Caco-2 (cell line): Measurements from ENCODE around the gene PLIN5. TPM values are rescaled to one million over a fixed set of nuclear protein-coding genes. Genes with fewer than 3 reads are reported as not detected.

ENCODE experiments used
- BruUV-seq: library from RNA; stranded (reverse); fragments of 400-500 nt; replicated peaks from 2 replicates; lab custom pipeline; 2021; lab: Mats Ljungman, UMichigan
- CTCF ChIA-PET: fragments of 300-600 bp; sonication (Branson Sonifier 250); formaldehyde crosslinking; loops from one replicate; lab custom pipeline; 2022; ENCODE audit warnings: antibody characterized with exemption; lab: Charles Lee
- POLR2A ChIA-PET: fragments of 300-600 bp; sonication (Branson Sonifier 250); formaldehyde crosslinking; loops from one replicate; lab custom pipeline; 2022; ENCODE audit warnings: antibody characterized with exemption; lab: Charles Lee
- DNase-seq, 2 experiments: peaks; one replicate each; pipeline versions ENCODE4 v3.0.0 to v3.0.0-alpha.2; 2020 to 2022
- H3K27me3 ChIP-seq: replicated peaks from 2 replicates; pipeline ENCODE4 v1.6.0; 2011; ENCODE audit warnings: low read length; ENCODE audit not compliant: control insufficient read depth, insufficient read depth
- H3K36me3 ChIP-seq: 2 replicates; pipeline ENCODE4 v1.5.1; 2011; ENCODE audit warnings: low read length; ENCODE audit not compliant: control insufficient read depth, insufficient read depth
- H3K4me1 ChIP-seq: fragments of 250-450 bp; sonication (Bioruptor Pico); 2 replicates; pipeline ENCODE4 v1.5.1; 2020; ENCODE audit warnings: mild to moderate bottlenecking
- H3K4me3 ChIP-seq: 2 replicates; pipeline ENCODE4 v1.5.1; 2011; ENCODE audit warnings: low read depth, mild to moderate bottlenecking, control low read depth, low read length
- H3K9me3 ChIP-seq: fragments of 250-450 bp; sonication (Bioruptor Pico); 2 replicates; pipeline ENCODE4 v1.5.1; 2020; ENCODE audit warnings: mild to moderate bottlenecking, moderate library complexity
- H3K27ac Mint-ChIP-seq: one replicate; pipeline ENCODE4 v1.8.0; 2022; ENCODE audit warnings: mixed read lengths; ENCODE audit not compliant: unreplicated experiment
- H3K27me3 Mint-ChIP-seq: one replicate; pipeline ENCODE4 v1.8.0; 2022; ENCODE audit warnings: mixed read lengths; ENCODE audit not compliant: insufficient read depth, unreplicated experiment
- H3K36me3 Mint-ChIP-seq: one replicate; pipeline ENCODE4 v1.8.0; 2022; ENCODE audit warnings: mild to moderate bottlenecking, mixed read lengths; ENCODE audit not compliant: insufficient read depth, unreplicated experiment
- H3K4me1 Mint-ChIP-seq: one replicate; pipeline ENCODE4 v1.8.0; 2022; ENCODE audit warnings: low read depth, mixed read lengths; ENCODE audit not compliant: unreplicated experiment
- H3K4me3 Mint-ChIP-seq: one replicate; pipeline ENCODE4 v1.8.0; 2022; ENCODE audit warnings: mild to moderate bottlenecking, moderate library complexity, mixed read lengths; ENCODE audit not compliant: unreplicated experiment
- H3K9me3 Mint-ChIP-seq: one replicate; pipeline ENCODE4 v1.8.0; 2022; ENCODE audit warnings: mixed read lengths; ENCODE audit not compliant: unreplicated experiment
- CTCF ChIP-seq, 2 experiments: fragments of 200-600 bp in 1 of 2; IDR thresholded peaks; 1 replicate in 1 of 2; 2 replicates in 1 of 2; pipeline versions ENCODE4 v1.5.1 to v1.8.0; 2011 to 2022; ENCODE audit warnings: antibody characterized with exemption in 1 of 2, control low read depth in 1 of 2, inconsistent platforms in 1 of 2, low read depth in 1 of 2, low read length in 1 of 2, mild to moderate bottlenecking in 1 of 2, moderate library complexity in 1 of 2; ENCODE audit not compliant: insufficient read depth in 1 of 2, severe bottlenecking in 1 of 2, unreplicated experiment in 1 of 2
- intact Hi-C: fragments of 100-400 bp; cut with micrococcal nuclease; formaldehyde crosslinking; loops from one replicate; pipeline ENCODE4 v1.10.0; 2022; ENCODE audit not compliant: unreplicated experiment
- total RNA-seq: library from RNA; stranded (reverse); gene quantifications from 2 replicates; pipeline ENCODE4 v1.2.3, GENCODE V29; 2022

The PLIN5 gene
- total RNA-seq, 1 experiment from 2014 or later, result 0.73 TPM

- Histone ChIP-seq H3K27me3 (no peaks in the 10 kb centered on the region), H3K36me3 (no peaks in the 10 kb centered on the region), H3K4me1 (peaks cover 13% of the 10 kb centered on the region), H3K4me3 (no peak overlapping the region), H3K9me3 (no peaks in the 10 kb centered on the region)
- Mint-ChIP-seq H3K27ac (no peak overlapping the region), H3K36me3 (no peaks in the 10 kb centered on the region), H3K4me1 (peaks cover 9% of the 10 kb centered on the region), H3K9me3 (no peaks in the 10 kb centered on the region), H3K27me3 (peaks cover 16% of the 10 kb centered on the region), H3K4me3 (peak overlapping the region; percentile 54)
- intact Hi-C loops, result no loop called here
- POLR2A ChIA-PET, result no interaction called here
- TF ChIP-seq CTCF (IDR thresholded peaks at IDR 0.05; ENCODE audit: insufficient read depth in 1 of 2, low read depth in 1 of 2, low read length in 1 of 2, severe bottlenecking in 1 of 2, unreplicated experiment in 1 of 2), result no peak
- BruUV-seq, result no TSS peak
- CTCF ChIA-PET, result no interaction called here
- no peak for DNase-seq
These were observed 48.2 kb upstream of the PLIN5 start for GRCh38 chr19:4582980-4583842.

- H3K9me3 Mint-ChIP-seq, result no peaks in the 10 kb centered on the region
- TF ChIP-seq CTCF (IDR thresholded peaks at IDR 0.05; ENCODE audit: insufficient read depth in 1 of 2, low read depth in 1 of 2, low read length in 1 of 2, severe bottlenecking in 1 of 2, unreplicated experiment in 1 of 2), result no peak
- peaks cover 16% of the 10 kb centered on the region for H3K27me3 Mint-ChIP-seq
- Histone ChIP-seq H3K4me3 (peak overlapping the region; percentile 31), H3K27me3 (no peaks in the 10 kb centered on the region), H3K4me1 (peaks cover 13% of the 10 kb centered on the region), H3K36me3 (no peaks in the 10 kb centered on the region), H3K9me3 (no peaks in the 10 kb centered on the region)
- peaks cover 9% of the 10 kb centered on the region for H3K4me1 Mint-ChIP-seq
- intact Hi-C loops, result no loop called here
- BruUV-seq, result no TSS peak
- no peaks in the 10 kb centered on the region for H3K36me3 Mint-ChIP-seq
- ChIA-PET POLR2A (no interaction called here), CTCF (no interaction called here)
- peak in 1 of 2 experiments; percentile 54 for DNase-seq
- H3K27ac Mint-ChIP-seq, result no peak overlapping the region
- H3K4me3 Mint-ChIP-seq, result peak overlapping the region; percentile 68
These were observed 46.9 kb upstream of the PLIN5 start for GRCh38 chr19:4581666-4582553.

- DNase-seq, result no peak
- CTCF ChIA-PET, result no interaction called here
- intact Hi-C loops, result no loop called here
- Mint-ChIP-seq H3K4me1 (peaks cover 13% of the 10 kb centered on the region), H3K27me3 (peaks cover 16% of the 10 kb centered on the region), H3K9me3 (no peaks in the 10 kb centered on the region), H3K4me3 (peak overlapping the region; percentile 37), H3K36me3 (no peaks in the 10 kb centered on the region), H3K27ac (no peak overlapping the region)
- no peak for TF ChIP-seq CTCF (IDR thresholded peaks at IDR 0.05; ENCODE audit: insufficient read depth in 1 of 2, low read depth in 1 of 2, low read length in 1 of 2, severe bottlenecking in 1 of 2, unreplicated experiment in 1 of 2)
- Histone ChIP-seq H3K36me3 (no peaks in the 10 kb centered on the region), H3K4me1 (peaks cover 13% of the 10 kb centered on the region), H3K4me3 (peak overlapping the region; percentile 31), H3K9me3 (no peaks in the 10 kb centered on the region), H3K27me3 (no peaks in the 10 kb centered on the region)
- BruUV-seq, result no TSS peak
- POLR2A ChIA-PET, result no interaction called here
These were observed 46.1 kb upstream of the PLIN5 start for GRCh38 chr19:4580961-4581665.
